K562 (cell line): Measurements from ENCODE around the gene GLIS2. TPM values are rescaled to one million over a fixed set of nuclear protein-coding genes. Genes with fewer than 3 reads are reported as not detected.

ENCODE experiments used
- ATAC-seq: fragments of 200-7000 bp; cut with Tn5 transposase; 3 replicates; pipeline ENCODE4 v1.9.1; 2020; ENCODE audit warnings: moderate library complexity
- BruUV-seq: library from RNA; stranded (reverse); fragments of 400-500 nt; replicated peaks from 2 replicates; lab custom pipeline; 2021; lab: Mats Ljungman, UMichigan
- CTCF ChIA-PET: fragments of 300-600 bp; formaldehyde crosslinking; extraction: SDS; loops from one replicate; lab custom pipeline; 2021; ENCODE audit warnings: low intra/inter-chr PET ratio; lab: Yijun Ruan, JAX
- POLR2A ChIA-PET: fragments of 300-600, 350-650 bp; sonication (Branson Sonifier 250); formaldehyde crosslinking; extraction: SDS; loops from one replicate; lab custom pipeline; 2021; ENCODE audit warnings: antibody characterized with exemption, inconsistent platforms; lab: Yijun Ruan, JAX
- DNase-seq, 4 experiments: peaks; one replicate each; pipeline versions ENCODE4 v3.0.0 to v3.0.0-alpha.2; 2011 to 2018; ENCODE audit warnings: low spot score in 3 of 4, mixed read lengths in 3 of 4; ENCODE audit errors: extremely low read depth in 1 of 4
- FAIRE-seq: peaks from 2 replicates; lab custom pipeline; 2011; peaks lifted over from hg19 to GRCh38; lab: Jason Lieb, UNC
- H2AFZ ChIP-seq: 2 replicates; pipeline ENCODE4 v1.6.0; 2011; ENCODE audit warnings: low read depth, low read length, control low read depth, inconsistent platforms
- H3K27ac ChIP-seq: fragments of 200-600 bp; 3 replicates; pipeline ENCODE4 v1.8.0; 2011; ENCODE audit warnings: low read depth, mild to moderate bottlenecking, control low read depth, inconsistent platforms, low read length, moderate library complexity, mixed read lengths; ENCODE audit errors: extremely low read depth
- H3K27me3 ChIP-seq, 2 experiments: fragments of 300-600 bp in 1 of 2; 2 replicates in 1 of 2; 3 replicates in 1 of 2; pipeline versions ENCODE4 v1.6.0 to v1.8.0; 2011; ENCODE audit warnings: inconsistent platforms in 2 of 2, low read length in 2 of 2, mild to moderate bottlenecking in 1 of 2, mixed read lengths in 1 of 2, moderate library complexity in 1 of 2; ENCODE audit not compliant: control insufficient read depth in 2 of 2, insufficient read depth in 2 of 2
- H3K36me3 ChIP-seq: fragments of 300-600 bp; 3 replicates; pipeline ENCODE4 v1.8.0; 2011; ENCODE audit warnings: mild to moderate bottlenecking, low read length, inconsistent platforms; ENCODE audit not compliant: control insufficient read depth, insufficient read depth
- H3K4me1 ChIP-seq, 2 experiments: fragments of 200-600 bp in 1 of 2; replicated peaks in 1 of 2; 2 replicates in 1 of 2; 3 replicates in 1 of 2; pipeline versions ENCODE4 v1.5.1 to v1.8.0; 2011; ENCODE audit warnings: inconsistent platforms in 2 of 2, low read length in 2 of 2, mild to moderate bottlenecking in 1 of 2, mixed read lengths in 1 of 2, moderate library complexity in 1 of 2; ENCODE audit not compliant: control insufficient read depth in 2 of 2, insufficient read depth in 2 of 2
- H3K4me2 ChIP-seq: 2 replicates; pipeline ENCODE4 v1.6.1; 2011; ENCODE audit warnings: low read length, control low read depth, inconsistent platforms, mixed read lengths; ENCODE audit not compliant: insufficient read depth
- H3K4me3 ChIP-seq: fragments of 200-600 bp; sonication (generic), shearing (Covaris generic); 2 replicates; pipeline ENCODE4 v1.5.1; 2016; ENCODE audit warnings: control low read depth, inconsistent platforms
- H3K79me2 ChIP-seq: fragments of 200-600 bp; 3 replicates; pipeline ENCODE4 v1.8.0; 2011; ENCODE audit warnings: low read length, inconsistent platforms; ENCODE audit not compliant: control insufficient read depth, insufficient read depth
- H3K9ac ChIP-seq, 2 experiments: 2 replicates each; pipeline versions ENCODE4 v1.6.0 to v1.6.1; 2011; ENCODE audit warnings: low read depth in 2 of 2, low read length in 2 of 2, control low read depth in 1 of 2, inconsistent platforms in 1 of 2, mild to moderate bottlenecking in 1 of 2, mixed read lengths in 1 of 2; ENCODE audit not compliant: insufficient read depth in 1 of 2
- H3K9me1 ChIP-seq: one replicate; pipeline ENCODE4 v1.6.0; 2011; ENCODE audit warnings: inconsistent platforms, mild to moderate bottlenecking, low read length, moderate library complexity; ENCODE audit not compliant: control insufficient read depth, insufficient read depth
- H3K9me3 ChIP-seq: replicated peaks from 2 replicates; pipeline ENCODE4 v1.5.1; 2011; ENCODE audit warnings: low read depth, low read length, inconsistent platforms; ENCODE audit not compliant: control insufficient read depth, insufficient read depth
- H4K20me1 ChIP-seq: replicated peaks from 2 replicates; pipeline ENCODE4 v1.6.1; 2011; ENCODE audit warnings: low read length, inconsistent platforms, mixed read lengths; ENCODE audit not compliant: control insufficient read depth, insufficient read depth
- BACH1 ChIP-seq: fragments of 200-800 bp; sonication (Bioruptor generic); IDR thresholded peaks from 2 replicates; pipeline ENCODE4 v1.6.1; 2016; ENCODE audit warnings: missing genetic modification characterization, missing compliant biosample characterization
- DACH1 ChIP-seq: fragments of 450-650 bp; IDR thresholded peaks from 2 replicates; pipeline ENCODE4 v1.6.1; 2018; ENCODE audit not compliant: partially characterized antibody
- NR4A1 ChIP-seq, 2 experiments: fragments of 250-450 bp in 1 of 2; fragments of 450-650 bp in 1 of 2; sonication (Bioruptor Pico) in 1 of 2; IDR thresholded peaks; 2 replicates each; pipeline versions ENCODE4 v1.4.0 to v1.6.1; 2016 to 2020; ENCODE audit warnings: mild to moderate bottlenecking in 2 of 2, missing compliant biosample characterization in 1 of 2, missing genetic modification characterization in 1 of 2, moderate library complexity in 1 of 2
- NUFIP1 ChIP-seq: fragments of 450-650 bp; IDR thresholded peaks from 2 replicates; pipeline ENCODE4 v1.6.1; 2018; ENCODE audit not compliant: partially characterized antibody
- POLR2H ChIP-seq: IDR thresholded peaks from 2 replicates; pipeline ENCODE4 v1.6.1; 2016; ENCODE audit warnings: missing genetic modification characterization, low read depth, mild to moderate bottlenecking, control low read depth, missing compliant biosample characterization, moderate library complexity
- SREBF1 ChIP-seq: fragments of 150-350 bp; IDR thresholded peaks from 2 replicates; pipeline ENCODE4 v1.6.1; 2014; ENCODE audit warnings: antibody characterized with exemption, low read depth, low read length, borderline replicate concordance
- STAT5A ChIP-seq: IDR thresholded peaks from 2 replicates; pipeline ENCODE4 v1.6.1; 2012; ENCODE audit warnings: low read length, inconsistent platforms, borderline replicate concordance
- XRCC4 ChIP-seq: IDR thresholded peaks from one replicate; pipeline ENCODE4 v1.6.1; 2011; ENCODE audit not compliant: insufficient read depth, insufficient read length; ENCODE audit errors: extremely low read depth
- ZBTB7A ChIP-seq: IDR thresholded peaks from 2 replicates; pipeline ENCODE4 v1.6.1; 2011; ENCODE audit warnings: low read depth, mild to moderate bottlenecking, low read length, moderate library complexity, borderline replicate concordance; ENCODE audit not compliant: control insufficient read depth
- ZNF699 ChIP-seq: fragments of 250-450 bp; sonication (Bioruptor Pico); IDR thresholded peaks from 2 replicates; pipeline ENCODE4 v1.8.0; 2021; ENCODE audit warnings: mild to moderate bottlenecking, moderate library complexity; ENCODE audit not compliant: insufficient replicate concordance
- ZNF79 ChIP-seq: fragments of 250-450 bp; sonication (Bioruptor Pico); IDR thresholded peaks from 2 replicates; pipeline ENCODE4 v1.4.0; 2020; ENCODE audit warnings: low read depth, mild to moderate bottlenecking, moderate library complexity
- WGBS: fragments of 100-300 bp; shearing (Covaris generic); methylation state at CpG from one replicate; pipeline ENCODE4 v1.1.6; 2016; ENCODE audit warnings: low coverage, mixed read lengths; ENCODE audit not compliant: insufficient coverage; ENCODE audit errors: missing lambda C conversion rate; 5-methylcytosine and 5-hydroxymethylcytosine counted together
- in situ Hi-C: fragments of 300-500 bp; cut with MboI; formaldehyde crosslinking; loops from 4 replicates; pipeline ENCODE4 v1.15.0; 2018; ENCODE audit warnings: inconsistent platforms, mixed read lengths
- intact Hi-C: fragments of 100-400 bp; cut with micrococcal nuclease; formaldehyde crosslinking; loops from 2 replicates; pipeline ENCODE4 v1.14.2; 2022
- polyA plus RNA-seq, 8 experiments: library from polyadenylated mRNA; depleted of rRNA in 4 of 8; stranded (reverse) in 5 of 8; unstranded in 3 of 8; fragments of >200 nt; fragmentation: Nextera tagmentation in 2 of 8; fragmentation: Illumina TruSeq in 1 of 8; extraction: Ambion mirVana in 2 of 8; extraction: Trizol in 1 of 8; gene quantifications; 2 replicates each; pipeline versions ENCODE4 v1.2.1 to v1.2.3, GENCODE V29; 2011 to 2014; ENCODE audit warnings: inconsistent platforms in 1 of 8, missing spikeins in 1 of 8
- total RNA-seq, 7 experiments: library from RNA; depleted of rRNA in 6 of 7; stranded (reverse); fragments of >200 nt in 6 of 7; fragmentation: Illumina TruSeq in 2 of 7; extraction: Trizol in 2 of 7; gene quantifications; 2 replicates each; pipeline versions ENCODE4 v1.2.1 to v1.2.3, GENCODE V29; 2011 to 2021; ENCODE audit warnings: low replicate concordance in 1 of 7
- TF ChIP-seq, protein P1 (sequence below): fragments of 250-450 bp; sonication (Bioruptor Pico); IDR thresholded peaks from 2 replicates; pipeline ENCODE4 v1.8.0; 2021; ENCODE audit warnings: moderate library complexity, mild to moderate bottlenecking, inconsistent platforms
- TF ChIP-seq, protein P2 (sequence below): fragments of 450-650 bp; IDR thresholded peaks from 2 replicates; pipeline ENCODE4 v1.7.1; 2018; ENCODE audit warnings: mild to moderate bottlenecking, low read depth; ENCODE audit not compliant: partially characterized antibody
- TF ChIP-seq, protein P3 (sequence below): fragments of 450-650 bp; IDR thresholded peaks from 2 replicates; pipeline ENCODE4 v1.6.1; 2016; ENCODE audit warnings: borderline replicate concordance

GLIS2 gene
- total and polyA plus RNA-seq, 9 of the 15 experiments (the other 6 are each of a cell fraction or from before 2014, with no cell fraction given), result 0.10 to 9.0 (median 0.57) TPM

DNA sequence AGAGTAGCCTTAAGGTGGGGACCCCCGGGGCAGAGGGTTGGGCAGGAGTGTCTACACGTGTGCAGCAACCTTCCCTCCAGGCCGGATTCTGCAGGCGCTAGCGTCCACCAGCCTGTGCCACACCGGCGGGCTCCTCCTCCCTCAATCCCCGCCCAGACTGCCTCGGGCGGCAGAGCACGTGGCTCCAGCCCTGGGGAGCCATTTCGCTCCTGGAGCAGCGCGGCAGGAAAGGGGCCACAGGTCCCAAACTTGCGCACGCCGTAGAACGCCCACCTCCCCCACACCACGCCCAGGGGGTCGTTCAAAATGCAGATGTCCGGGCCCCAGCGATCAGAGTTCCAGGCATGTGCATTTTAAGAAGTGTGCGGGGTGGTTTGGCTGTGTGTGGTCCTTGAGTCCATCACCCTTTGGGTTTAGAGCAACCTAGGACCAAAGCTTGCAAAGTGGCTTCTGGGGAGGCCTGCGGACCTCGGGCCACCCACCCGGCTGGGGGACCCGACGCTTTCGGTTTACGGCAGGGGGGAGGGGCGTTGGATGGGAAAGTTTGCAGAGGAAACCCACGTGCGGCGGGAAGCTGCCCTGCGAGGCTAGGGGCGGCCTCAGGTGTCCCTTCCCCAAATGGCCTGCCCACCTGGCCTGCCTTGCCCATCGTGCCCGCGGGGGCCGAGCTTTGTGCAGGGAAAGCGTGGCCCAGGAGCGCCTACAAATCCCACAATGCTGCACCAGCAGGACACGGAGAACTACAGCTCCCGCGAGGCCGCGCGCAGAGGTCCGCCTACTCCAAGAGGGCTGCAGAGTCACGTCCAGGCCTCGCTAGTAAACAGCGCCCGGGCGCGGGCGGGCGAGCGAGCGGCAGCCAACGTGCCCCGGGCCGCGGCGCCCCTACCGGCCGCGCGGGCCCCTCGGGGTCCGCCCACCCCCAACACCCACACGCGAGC, 44.4 kb upstream of the GLIS2 start:
- intact Hi-C loops, result no loop called here
- no peaks in the 10 kb centered on the region for H3K27me3 ChIP-seq
- FAIRE-seq, result peak; percentile 85
- H3K9ac ChIP-seq, result peak overlapping the region; percentile 95 to 97
- WGBS, result under 1% methylated on average over 40 of the region's 72 CpGs
- peaks cover 58% of the 10 kb centered on the region for H3K79me2 ChIP-seq
- BruUV-seq, result TSS peak; percentile 44
- H3K27ac ChIP-seq, result peak overlapping the region; percentile 90
- ChIA-PET CTCF (interaction anchor here (0.8 kb wide), 1 partner anchor 18 kb away, joined by 3 read pairs; no protein-coding TSS in a partner anchor), POLR2A (interaction anchor here (0.6 to 1.7 kb wide), 11 partner anchors 11 to 1007 kb away, joined by 3 to 6 read pairs (median 3); no protein-coding TSS in a partner anchor)
- H3K9me3 ChIP-seq, result no peaks in the 10 kb centered on the region
- ATAC-seq, result peak; percentile 95
- H3K4me2 ChIP-seq, result peak overlapping the region; percentile 85
- H3K36me3 ChIP-seq, result peaks cover 21% of the 10 kb centered on the region; the same call in 1 of the 3 replicates
- H2AFZ ChIP-seq, result peak overlapping the region; percentile 90
- DNase-seq, result peak; percentile 87 to 96 (median 88)
- in situ Hi-C loops, result loop anchor here (5.0 kb wide), 1 partner anchor 76 kb away; no protein-coding TSS in a partner anchor
- H3K4me3 ChIP-seq, result peak overlapping the region; percentile 98
- H3K4me1 ChIP-seq, result peaks cover 17 to 29% of the 10 kb centered on the region in 2 experiments; a peak in 4 of 5 replicates
- no peaks in the 10 kb centered on the region for H4K20me1 ChIP-seq
- no peaks in the 10 kb centered on the region for H3K9me1 ChIP-seq
- TF ChIP-seq STAT5A (no peak), ZNF699 (CRISPR knock-in tag) (no peak), XRCC4 (no peak), SREBF1 (0 out of 2 replicates have a peak, but pooled peaks have one; percentile 58), NR4A1 (CRISPR knock-in tag; IDR thresholded peaks at IDR 0.05) (no peak), NR4A1 (tag; IDR thresholded peaks at IDR 0.05) (peak; percentile 50; the same call in 1 of the 2 replicates), BACH1 (tag) (no peak; the same call in 1 of the 2 replicates), NUFIP1 (no peak), ZNF79 (CRISPR knock-in tag) (no peak), POLR2H (tag) (0 out of 2 replicates have a peak, but pooled peaks have one; percentile 39), ZBTB7A (peak; percentile 52; the same call in 1 of the 2 replicates), DACH1 (no peak)
- TF ChIP-seq, protein P1, sequence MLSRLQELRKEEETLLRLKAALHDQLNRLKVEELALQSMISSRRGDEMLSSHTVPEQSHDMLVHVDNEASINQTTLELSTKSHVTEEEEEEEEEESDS (CRISPR knock-in tag), result no peak
- TF ChIP-seq, protein P2, sequence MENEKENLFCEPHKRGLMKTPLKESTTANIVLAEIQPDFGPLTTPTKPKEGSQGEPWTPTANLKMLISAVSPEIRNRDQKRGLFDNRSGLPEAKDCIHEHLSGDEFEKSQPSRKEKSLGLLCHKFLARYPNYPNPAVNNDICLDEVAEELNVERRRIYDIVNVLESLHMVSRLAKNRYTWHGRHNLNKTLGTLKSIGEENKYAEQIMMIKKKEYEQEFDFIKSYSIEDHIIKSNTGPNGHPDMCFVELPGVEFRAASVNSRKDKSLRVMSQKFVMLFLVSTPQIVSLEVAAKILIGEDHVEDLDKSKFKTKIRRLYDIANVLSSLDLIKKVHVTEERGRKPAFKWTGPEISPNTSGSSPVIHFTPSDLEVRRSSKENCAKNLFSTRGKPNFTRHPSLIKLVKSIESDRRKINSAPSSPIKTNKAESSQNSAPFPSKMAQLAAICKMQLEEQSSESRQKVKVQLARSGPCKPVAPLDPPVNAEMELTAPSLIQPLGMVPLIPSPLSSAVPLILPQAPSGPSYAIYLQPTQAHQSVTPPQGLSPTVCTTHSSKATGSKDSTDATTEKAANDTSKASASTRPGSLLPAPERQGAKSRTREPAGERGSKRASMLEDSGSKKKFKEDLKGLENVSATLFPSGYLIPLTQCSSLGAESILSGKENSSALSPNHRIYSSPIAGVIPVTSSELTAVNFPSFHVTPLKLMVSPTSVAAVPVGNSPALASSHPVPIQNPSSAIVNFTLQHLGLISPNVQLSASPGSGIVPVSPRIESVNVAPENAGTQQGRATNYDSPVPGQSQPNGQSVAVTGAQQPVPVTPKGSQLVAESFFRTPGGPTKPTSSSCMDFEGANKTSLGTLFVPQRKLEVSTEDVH, result no peak
- TF ChIP-seq, protein P3, sequence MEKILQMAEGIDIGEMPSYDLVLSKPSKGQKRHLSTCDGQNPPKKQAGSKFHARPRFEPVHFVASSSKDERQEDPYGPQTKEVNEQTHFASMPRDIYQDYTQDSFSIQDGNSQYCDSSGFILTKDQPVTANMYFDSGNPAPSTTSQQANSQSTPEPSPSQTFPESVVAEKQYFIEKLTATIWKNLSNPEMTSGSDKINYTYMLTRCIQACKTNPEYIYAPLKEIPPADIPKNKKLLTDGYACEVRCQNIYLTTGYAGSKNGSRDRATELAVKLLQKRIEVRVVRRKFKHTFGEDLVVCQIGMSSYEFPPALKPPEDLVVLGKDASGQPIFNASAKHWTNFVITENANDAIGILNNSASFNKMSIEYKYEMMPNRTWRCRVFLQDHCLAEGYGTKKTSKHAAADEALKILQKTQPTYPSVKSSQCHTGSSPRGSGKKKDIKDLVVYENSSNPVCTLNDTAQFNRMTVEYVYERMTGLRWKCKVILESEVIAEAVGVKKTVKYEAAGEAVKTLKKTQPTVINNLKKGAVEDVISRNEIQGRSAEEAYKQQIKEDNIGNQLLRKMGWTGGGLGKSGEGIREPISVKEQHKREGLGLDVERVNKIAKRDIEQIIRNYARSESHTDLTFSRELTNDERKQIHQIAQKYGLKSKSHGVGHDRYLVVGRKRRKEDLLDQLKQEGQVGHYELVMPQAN, result peak; percentile 94; the same call in 1 of the 2 replicates
